Nephron (organoid): ENCODE results near the gene KRTAP10-4.

Experiments used
- H3K27ac Mint-ChIP-seq, 3 experiments: 2 replicates each; pipeline ENCODE4 v1.8.0; 2020; ENCODE audit warnings: mixed read lengths in 3 of 3, mild to moderate bottlenecking in 2 of 3, moderate library complexity in 1 of 3
- H3K27me3 Mint-ChIP-seq: 2 replicates; pipeline ENCODE4 v1.8.0; 2021; ENCODE audit warnings: low read depth, mild to moderate bottlenecking, moderate library complexity, mixed read lengths
- H3K36me3 Mint-ChIP-seq: 2 replicates; pipeline ENCODE4 v1.8.0; 2020; ENCODE audit warnings: low read depth, mixed read lengths
- H3K4me1 Mint-ChIP-seq: 2 replicates; pipeline ENCODE4 v1.8.0; 2020; ENCODE audit warnings: mixed read lengths
- H3K4me3 Mint-ChIP-seq, 3 experiments: 2 replicates each; pipeline ENCODE4 v1.8.0; 2020; ENCODE audit warnings: mild to moderate bottlenecking in 3 of 3, mixed read lengths in 3 of 3, moderate library complexity in 2 of 3
- H3K9me3 Mint-ChIP-seq: 2 replicates; pipeline ENCODE4 v1.8.0; 2020; ENCODE audit warnings: mixed read lengths
- TF ChIP-seq, protein P1 (sequence below), 3 experiments: fragments of 200-600 bp; sonication (generic); IDR thresholded peaks; one replicate each; pipeline ENCODE4 v1.5.0; 2021; ENCODE audit warnings: antibody characterized with exemption in 3 of 3; ENCODE audit not compliant: unreplicated experiment in 3 of 3

Gene KRTAP10-4

DNA sequence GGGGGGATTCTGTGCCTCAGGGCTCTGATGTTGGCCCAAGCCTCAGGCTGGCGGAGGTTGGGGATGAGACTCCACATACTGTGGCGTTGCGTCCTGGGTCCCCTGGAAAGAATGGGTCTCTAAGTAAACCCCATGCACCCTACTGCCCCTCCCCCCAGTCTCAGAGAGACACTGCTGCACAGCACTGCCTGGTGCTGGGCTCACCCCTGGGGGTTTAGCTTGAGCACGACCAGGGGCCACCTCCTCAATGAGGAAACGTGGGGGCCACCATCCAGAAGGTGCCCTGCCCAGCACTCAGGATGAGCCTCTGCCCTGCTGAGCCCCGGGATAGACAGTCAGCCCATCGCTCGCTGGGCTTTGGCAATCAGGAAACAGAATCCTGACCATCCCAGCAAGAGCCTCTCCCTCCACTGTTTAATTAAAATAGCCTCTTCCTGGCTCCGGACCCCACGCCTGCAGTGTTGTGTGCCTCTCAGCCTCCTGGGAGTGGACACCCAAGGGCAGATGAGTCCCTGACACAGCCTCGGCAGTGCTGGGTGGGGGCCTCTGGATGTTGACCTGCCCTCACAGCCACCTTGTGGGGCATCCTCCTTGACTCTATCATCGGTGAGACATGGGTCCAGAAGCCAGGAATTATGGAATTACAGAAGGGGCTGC is 3.5 kb upstream of the KRTAP10-4 start:
- no peak overlapping the region for H3K4me3 Mint-ChIP-seq
- peaks cover 23% of the 10 kb centered on the region for H3K9me3 Mint-ChIP-seq
- no peaks in the 10 kb centered on the region for H3K4me1 Mint-ChIP-seq
- no peak overlapping the region for H3K27ac Mint-ChIP-seq
- H3K27me3 Mint-ChIP-seq = peaks cover 31% of the 10 kb centered on the region
- no peaks in the 10 kb centered on the region for H3K36me3 Mint-ChIP-seq
- TF ChIP-seq, protein P1, sequence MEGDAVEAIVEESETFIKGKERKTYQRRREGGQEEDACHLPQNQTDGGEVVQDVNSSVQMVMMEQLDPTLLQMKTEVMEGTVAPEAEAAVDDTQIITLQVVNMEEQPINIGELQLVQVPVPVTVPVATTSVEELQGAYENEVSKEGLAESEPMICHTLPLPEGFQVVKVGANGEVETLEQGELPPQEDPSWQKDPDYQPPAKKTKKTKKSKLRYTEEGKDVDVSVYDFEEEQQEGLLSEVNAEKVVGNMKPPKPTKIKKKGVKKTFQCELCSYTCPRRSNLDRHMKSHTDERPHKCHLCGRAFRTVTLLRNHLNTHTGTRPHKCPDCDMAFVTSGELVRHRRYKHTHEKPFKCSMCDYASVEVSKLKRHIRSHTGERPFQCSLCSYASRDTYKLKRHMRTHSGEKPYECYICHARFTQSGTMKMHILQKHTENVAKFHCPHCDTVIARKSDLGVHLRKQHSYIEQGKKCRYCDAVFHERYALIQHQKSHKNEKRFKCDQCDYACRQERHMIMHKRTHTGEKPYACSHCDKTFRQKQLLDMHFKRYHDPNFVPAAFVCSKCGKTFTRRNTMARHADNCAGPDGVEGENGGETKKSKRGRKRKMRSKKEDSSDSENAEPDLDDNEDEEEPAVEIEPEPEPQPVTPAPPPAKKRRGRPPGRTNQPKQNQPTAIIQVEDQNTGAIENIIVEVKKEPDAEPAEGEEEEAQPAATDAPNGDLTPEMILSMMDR (IDR thresholded peaks at IDR 0.05; ENCODE audit: unreplicated experiment in 3 of 3) = no peak

DNA sequence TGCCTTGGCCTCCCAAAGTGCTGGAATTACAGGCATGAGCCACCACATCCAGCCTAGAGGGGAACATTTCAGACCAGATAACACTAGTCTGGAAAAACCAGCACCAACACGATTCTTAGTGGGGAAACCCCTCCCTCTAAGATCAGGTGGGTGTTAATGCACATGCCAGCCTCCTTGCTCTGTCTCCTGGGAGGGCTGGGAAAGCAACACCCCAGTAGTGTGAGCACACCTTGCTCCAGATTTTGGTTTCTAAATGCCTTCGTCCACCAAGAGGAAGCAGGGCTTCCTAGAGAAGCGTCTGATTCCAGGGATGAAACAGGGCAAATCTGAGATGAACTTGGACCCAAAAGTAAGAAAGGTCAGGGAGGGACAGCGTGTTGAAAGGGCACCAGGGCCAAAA is 2.2 kb upstream of the KRTAP10-4 start:
- Mint-ChIP-seq H3K4me1 (no peaks in the 10 kb centered on the region), H3K9me3 (peaks cover 30% of the 10 kb centered on the region), H3K27me3 (peaks cover 36% of the 10 kb centered on the region), H3K27ac (no peak overlapping the region), H3K36me3 (no peaks in the 10 kb centered on the region), H3K4me3 (no peak overlapping the region)
- TF ChIP-seq, protein P1 (IDR thresholded peaks at IDR 0.05; ENCODE audit: unreplicated experiment in 3 of 3) = no peak

DNA sequence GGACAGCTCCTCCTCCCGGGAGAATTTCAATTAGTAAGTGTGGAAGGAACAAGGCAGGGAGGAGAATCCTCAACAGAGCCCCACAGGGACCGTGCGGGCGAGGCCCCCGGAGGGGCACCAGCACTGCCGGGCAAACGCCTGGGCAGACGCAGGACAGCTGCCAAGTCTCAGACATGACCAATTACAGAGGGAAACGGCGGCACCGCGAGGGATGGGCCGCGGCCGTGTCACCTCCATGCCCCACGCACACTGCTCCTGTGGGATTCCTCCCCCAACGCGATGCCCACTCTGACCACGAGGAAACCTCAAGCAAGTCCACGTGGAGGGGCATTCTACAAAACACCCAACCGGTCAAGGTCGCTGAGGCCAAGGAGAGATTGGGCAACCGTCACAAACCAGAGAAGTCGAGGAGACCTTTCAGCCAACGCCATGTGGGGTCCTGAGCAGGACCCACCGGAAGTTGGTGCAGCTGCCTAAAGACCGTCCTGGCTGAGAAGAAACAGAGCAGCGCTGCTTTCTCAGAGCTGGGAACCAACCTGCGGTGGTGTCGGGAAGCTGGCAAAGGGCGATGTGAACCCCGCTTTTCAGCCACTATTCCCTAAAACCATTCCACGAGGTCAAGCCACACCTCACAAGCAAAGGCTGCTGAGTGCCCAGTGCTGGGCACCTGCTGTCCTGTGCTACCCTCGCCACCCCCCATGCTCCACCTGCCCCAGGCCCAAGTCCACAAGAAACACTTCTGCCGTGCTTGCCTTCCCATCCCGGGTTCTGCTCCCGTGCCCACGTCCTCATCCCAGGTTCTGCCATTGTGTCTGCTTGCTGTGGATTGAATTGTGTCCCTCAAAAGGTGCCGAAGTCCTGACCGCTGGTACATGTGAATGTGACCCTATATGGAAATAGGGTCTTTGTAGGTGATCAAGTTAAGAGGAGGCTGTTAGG is 1.4 kb upstream of the KRTAP10-4 start:
- Mint-ChIP-seq H3K36me3 (no peaks in the 10 kb centered on the region), H3K27me3 (peaks cover 36% of the 10 kb centered on the region), H3K9me3 (peaks cover 35% of the 10 kb centered on the region), H3K4me1 (no peaks in the 10 kb centered on the region), H3K4me3 (no peak overlapping the region), H3K27ac (no peak overlapping the region)
- TF ChIP-seq, protein P1 (IDR thresholded peaks at IDR 0.05; ENCODE audit: unreplicated experiment in 3 of 3) = no peak

DNA sequence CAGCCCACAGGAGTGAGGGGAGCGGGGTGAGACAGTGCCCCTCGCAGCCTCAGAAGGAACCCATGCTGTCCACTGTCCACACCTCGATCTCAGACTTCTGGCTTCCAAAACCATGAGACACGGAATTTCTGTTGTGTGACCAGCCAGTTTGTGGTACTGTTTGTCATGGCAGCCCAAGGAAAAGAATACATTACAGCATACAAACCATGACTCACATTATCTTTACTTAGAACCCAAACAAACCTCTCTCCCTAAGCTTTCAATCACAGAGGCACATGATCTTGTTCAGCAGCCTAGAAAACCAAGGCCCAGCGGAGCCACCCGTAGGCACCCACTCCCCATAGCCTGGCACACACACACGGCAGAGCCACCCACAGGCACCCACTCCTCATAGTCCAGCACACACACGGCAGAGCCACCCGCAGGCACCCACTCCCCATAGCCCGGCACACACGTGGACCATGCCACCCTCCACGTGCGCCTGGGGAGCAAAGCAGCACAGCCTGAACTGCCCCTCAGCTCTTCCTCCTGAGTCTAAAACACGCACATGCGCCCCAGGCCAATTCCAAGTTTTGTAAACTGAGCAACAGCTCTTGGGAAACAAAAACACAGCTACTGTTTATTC is 458 bp upstream of the KRTAP10-4 start:
- Mint-ChIP-seq H3K36me3 (no peaks in the 10 kb centered on the region), H3K4me3 (no peak overlapping the region), H3K27me3 (peaks cover 28% of the 10 kb centered on the region), H3K4me1 (no peaks in the 10 kb centered on the region), H3K27ac (no peak overlapping the region), H3K9me3 (peaks cover 43% of the 10 kb centered on the region)
- TF ChIP-seq, protein P1 (IDR thresholded peaks at IDR 0.05; ENCODE audit: unreplicated experiment in 3 of 3) = no peak

DNA sequence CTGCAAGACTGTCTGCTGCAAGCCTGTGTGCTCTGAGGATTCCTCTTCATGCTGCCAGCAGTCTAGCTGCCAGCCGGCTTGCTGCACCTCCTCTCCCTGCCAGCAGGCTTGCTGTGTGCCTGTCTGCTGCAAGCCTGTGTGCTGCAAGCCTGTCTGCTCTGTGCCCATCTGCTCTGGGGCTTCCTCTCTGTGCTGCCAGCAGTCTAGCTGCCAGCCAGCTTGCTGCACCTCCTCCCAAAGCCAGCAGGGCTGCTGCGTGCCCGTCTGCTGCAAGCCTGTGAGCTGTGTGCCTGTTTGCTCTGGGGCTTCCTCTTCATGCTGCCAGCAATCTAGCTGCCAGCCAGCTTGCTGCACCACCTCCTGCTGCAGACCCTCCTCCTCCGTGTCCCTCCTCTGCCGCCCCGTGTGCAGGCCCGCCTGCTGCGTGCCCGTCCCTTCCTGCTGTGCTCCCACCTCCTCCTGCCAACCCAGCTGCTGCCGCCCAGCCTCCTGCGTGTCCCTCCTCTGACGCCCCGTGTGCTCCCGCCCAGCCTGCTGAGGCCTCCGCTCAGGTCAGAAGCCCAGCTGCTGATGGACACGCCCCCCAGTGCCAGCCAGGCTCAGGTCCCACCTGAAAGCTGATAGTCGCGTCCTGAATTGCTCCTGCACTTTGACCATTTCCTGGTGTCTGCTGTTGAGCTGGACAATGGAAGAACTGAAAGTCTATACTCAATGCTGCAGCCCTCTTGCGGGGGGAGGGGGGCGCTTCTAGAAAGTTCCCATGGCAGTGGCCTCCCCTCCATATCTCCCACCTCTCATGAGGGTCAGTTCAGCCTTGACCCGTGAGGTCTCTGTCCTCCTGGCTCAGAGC is 1.2 kb downstream of the KRTAP10-4 start:
- no peaks in the 10 kb centered on the region for H3K4me1 Mint-ChIP-seq
- peaks cover 49% of the 10 kb centered on the region for H3K9me3 Mint-ChIP-seq
- H3K27me3 Mint-ChIP-seq = peaks cover 16% of the 10 kb centered on the region
- TF ChIP-seq, protein P1 (IDR thresholded peaks at IDR 0.05; ENCODE audit: unreplicated experiment in 3 of 3) = no peak
- H3K27ac Mint-ChIP-seq = no peak overlapping the region
- no peaks in the 10 kb centered on the region for H3K36me3 Mint-ChIP-seq
- H3K4me3 Mint-ChIP-seq = no peak overlapping the region
